ENCODE results near the gene ZFAND2A.

DNA sequence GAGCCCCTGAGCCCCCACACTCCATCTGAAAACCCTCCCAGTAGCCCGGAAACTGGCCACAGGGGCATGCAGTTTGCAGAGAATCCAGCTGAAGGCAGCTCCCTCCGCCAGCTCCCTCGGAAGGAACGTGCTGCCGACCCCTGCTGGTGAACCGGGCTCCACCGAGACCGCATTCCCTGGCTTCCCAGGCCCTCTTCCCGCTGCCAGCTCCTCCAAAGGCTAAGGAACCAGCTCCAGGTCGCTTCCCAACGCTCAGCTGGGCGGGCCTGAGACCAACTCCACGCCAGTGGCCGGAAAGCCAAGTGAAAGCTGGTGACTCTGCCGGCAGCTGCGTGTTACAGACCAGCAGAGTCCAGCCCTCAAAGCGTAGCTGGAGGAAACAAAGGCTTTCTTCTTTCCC, 36.3 kb downstream of the ZFAND2A start:
- TF ChIP-seq POLR2AphosphoS5 (IDR thresholded peaks at IDR 0.05) (peak in 1 of 3 donors; percentile 12), EP300 (IDR thresholded peaks at IDR 0.05) (no peak)

All from suprapubic skin (tissue), 4 donors.